Activated CD4-positive, alpha-beta T cell treated with anti-CD3 and anti-CD28 coated beads, Interleukin-2, amount 50 U/mL, for 4 hours (primary cell): ENCODE results near the gene SYT2.
"Not testable (repeated sequence)": the region's sequence is repeated elsewhere in the genome, so short reads cannot be mapped to it uniquely, and the experiment has no call there.

Experiments
- DNase-seq, 2 experiments: peaks; one replicate each; pipeline ENCODE4 v3.0.0-alpha.2; 2020

The SYT2 gene

DNA sequence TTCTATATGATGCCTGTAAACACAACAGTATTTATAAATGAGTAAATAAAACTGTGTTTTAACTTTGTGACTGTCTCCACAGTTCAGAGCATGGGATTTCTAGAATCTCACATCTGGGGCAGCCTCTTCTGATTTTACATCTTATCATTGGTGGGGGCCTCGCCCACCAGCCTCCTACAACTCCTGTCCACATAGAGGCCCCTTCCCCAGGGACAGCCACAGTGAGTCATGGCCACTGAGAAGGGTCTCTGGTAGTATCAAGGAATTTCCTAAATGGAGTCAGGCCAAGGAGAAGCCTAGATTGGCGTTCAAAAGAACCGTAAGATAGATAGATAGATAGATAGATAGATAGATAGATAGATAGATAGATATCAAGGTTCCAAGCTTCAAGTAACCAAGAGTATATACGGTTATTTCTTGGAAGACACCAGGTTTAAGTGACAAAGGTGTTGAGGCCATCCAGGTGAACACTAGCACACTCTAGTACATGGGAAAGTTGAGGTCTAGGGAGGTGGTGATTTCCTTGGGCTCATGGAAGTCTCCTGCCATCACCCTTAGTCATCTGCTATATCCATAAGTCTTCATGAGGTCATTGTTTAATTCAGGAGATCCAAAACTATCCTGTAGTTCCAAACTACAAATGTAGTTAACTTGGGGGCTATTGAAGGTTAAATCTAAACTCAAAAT, 121.6 kb downstream of the SYT2 start:
- no peak for DNase-seq

DNA sequence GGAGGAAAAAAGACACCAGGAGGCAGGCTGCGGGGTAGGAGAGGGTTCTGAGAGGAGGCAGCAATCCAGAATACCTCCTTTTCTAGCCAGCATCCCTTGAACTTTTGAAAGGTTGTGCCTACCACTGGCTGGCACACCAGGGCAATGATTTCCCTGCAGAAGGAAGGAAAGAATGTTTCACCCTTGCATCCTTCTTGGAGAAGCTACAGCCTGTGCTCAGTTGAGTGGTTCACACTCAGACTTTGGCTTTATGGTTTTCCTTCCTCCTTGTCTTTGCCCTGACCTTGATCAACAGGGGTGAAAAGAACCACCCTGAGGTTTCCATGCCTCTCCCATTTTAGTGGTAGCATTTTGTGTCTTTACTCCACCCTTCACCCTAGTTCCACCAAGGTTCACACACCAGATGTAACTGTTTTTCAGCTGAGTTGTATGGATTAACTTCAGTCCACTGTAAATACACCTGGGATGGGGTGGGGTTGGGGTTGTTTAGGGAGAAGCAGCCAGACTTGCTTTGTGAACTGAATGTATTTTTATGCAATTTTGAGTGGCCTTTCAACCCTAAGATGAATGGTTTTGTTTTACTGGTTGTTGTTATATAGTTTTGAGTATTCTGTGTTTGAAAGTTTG, 122.3 kb downstream of the SYT2 start:
- DNase-seq = no peak

DNA sequence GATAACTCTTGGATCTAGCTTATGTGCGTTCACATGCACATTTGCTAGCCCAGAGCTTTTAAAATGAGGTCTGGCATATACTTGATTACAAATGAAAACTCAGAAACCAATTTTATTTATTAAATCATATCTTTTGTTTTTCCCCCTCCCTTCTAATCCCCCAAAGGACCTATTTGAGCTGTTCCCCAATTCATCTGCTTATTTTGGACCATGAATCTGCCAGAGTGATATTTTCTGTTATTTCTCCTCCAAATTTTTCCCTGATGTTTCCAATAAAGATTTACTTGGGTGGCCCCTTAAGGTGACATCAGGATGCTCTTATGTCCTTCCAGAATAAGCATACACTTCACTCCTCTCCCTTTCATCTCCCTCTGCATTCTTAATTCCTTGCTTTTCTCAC, 123.4 kb downstream of the SYT2 start:
- DNase-seq = no peak

GRCh38 chr1:202586018-202586821, 124.0 kb downstream of the SYT2 start:
- DNase-seq = no peak

- no peak for DNase-seq
Measured at GRCh38 chr1:202585590-202585933, 124.7 kb downstream of the SYT2 start.

GRCh38 chr1:202584707-202585589, 125.3 kb downstream of the SYT2 start:
- DNase-seq = no peak

GRCh38 chr1:202582350-202582749, 127.9 kb downstream of the SYT2 start:
- DNase-seq = not testable (repeated sequence)

GRCh38 chr1:202580619-202581018, 129.6 kb downstream of the SYT2 start:
- DNase-seq = no peak

DNA sequence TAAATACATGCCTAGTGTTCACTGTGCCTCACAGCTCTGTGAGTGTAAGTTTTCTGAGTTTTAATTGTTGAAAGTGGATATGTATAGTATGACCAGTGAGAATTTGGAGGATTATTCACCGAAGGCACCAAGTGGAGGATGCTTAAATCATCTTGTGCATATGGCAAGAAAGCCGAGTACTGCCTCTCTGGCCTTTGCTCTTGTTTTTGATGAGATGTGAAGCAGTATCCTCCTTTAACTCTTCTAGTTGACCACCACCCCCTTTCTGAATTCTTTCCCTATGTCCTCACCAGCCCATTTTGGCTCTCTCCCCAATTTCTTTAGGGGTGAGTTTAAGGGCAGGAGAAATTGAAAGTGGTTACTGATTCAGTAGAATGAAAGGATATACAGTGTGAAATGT, 130.4 kb downstream of the SYT2 start:
- no peak for DNase-seq

DNA sequence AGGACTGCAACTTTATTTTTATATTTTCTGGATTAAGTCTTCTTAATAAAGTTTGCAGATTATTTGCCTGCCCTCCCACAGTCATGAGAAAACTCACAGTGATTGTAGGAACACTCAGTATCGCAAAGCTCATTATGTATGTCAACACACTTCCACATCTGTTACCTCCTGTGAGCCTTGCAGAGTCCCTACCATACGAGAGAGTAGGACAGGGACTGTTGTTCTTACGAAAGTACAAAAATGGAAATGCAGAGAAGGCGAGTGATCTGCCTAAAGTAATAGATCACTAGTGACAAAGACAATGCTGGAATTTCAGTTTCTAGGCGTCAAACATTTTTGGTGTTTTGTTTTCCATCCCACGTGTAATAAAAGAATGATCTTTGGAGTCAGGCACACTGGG, 131.7 kb downstream of the SYT2 start:
- DNase-seq = no peak

- no peak for DNase-seq
Measured at GRCh38 chr1:202578001-202578504, 132.2 kb downstream of the SYT2 start.

- no peak for DNase-seq
Measured at GRCh38 chr1:202577381-202577780, 132.9 kb downstream of the SYT2 start.

DNA sequence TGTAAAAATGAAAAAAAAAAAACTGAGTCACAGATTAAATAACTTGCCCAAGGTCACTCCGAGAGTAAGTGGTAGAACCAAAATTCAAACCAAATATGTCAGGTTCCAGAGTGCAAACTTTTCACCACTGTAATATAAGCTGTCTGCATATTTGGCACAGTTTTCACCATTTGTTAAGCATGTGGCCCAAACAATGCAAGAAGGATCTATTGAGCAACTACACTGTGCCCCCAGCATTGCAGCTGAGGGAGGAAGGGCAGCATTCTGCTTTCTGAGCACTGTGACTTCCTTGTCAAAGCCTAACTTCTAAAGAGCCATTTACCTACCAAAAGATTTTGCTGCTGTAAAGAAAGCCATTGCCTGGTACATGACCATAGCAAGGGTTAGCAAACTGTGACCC, 133.4 kb downstream of the SYT2 start:
- no peak for DNase-seq

GRCh38 chr1:202575918-202576653, 134.2 kb downstream of the SYT2 start:
- no peak for DNase-seq

GRCh38 chr1:202572867-202573266, 137.4 kb downstream of the SYT2 start:
- no peak for DNase-seq

DNA sequence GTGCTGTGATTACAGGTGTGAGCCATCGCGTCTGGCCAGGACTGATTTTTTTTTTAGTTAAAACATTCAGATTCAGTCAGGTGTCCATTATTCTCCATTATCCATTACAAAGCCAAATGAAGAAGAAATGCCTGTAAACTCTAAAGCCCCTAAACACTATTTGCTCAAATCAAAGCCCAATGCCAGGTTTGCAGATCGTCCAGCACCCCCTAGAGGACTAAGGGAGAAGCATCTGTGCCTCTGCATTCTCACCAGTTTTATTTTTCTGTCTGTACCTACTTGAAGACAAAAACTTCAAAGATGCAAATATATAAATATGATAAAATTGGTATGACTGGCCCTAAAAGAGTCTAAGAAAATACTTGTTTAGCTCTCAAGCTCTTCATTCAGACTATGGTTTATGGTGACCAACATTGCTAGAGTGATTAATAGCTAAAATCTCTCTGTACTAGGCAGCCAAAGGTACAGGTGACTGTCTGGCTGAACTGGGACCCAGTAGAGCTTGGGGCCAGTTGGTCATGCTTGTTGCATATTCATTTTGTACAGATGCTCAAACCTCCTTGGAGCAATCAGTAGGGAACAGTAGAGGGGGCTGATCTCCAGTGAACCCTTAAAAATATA, 138.4 kb downstream of the SYT2 start:
- DNase-seq = no peak

GRCh38 chr1:202569393-202570322, 140.6 kb downstream of the SYT2 start:
- no peak for DNase-seq

DNA sequence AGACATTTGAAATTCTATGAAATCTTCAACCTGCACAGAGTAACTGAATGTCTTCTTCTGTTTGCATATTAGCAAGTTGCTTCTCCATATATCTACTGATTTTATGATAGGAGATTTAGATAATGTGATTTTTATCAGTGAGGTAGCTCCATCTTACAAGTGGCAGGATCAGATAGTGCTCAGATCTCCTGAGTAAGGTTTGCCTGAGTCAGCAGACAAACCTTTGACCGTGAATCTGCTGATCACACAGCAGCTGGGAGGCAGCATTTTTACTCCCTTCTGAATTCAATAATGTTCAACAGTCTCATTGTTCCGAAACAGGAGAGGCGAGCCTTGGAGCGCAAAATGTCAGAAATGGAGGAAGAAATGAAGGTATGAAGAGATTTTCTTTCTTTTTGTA, 141.4 kb downstream of the SYT2 start:
- DNase-seq = no peak

DNA sequence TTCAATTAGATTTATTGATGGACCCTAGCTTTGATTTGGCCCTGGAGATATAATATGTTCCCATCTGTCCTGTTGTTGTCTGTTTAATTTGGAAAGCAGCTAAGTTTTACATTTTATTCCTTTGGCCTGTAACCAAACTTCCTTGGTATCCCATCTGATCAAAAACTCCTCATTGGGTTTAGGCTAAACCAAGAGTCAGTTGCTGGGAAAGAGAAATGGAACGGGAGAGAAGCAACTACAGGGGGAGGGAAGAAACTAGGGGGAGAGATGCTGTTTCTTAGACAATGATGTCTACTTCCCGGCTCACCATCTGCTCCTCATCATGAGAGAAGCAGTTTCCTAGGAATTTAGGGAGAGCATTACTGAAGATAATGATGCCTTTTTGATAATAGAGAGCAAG, 141.8 kb downstream of the SYT2 start:
- DNase-seq = no peak

DNA sequence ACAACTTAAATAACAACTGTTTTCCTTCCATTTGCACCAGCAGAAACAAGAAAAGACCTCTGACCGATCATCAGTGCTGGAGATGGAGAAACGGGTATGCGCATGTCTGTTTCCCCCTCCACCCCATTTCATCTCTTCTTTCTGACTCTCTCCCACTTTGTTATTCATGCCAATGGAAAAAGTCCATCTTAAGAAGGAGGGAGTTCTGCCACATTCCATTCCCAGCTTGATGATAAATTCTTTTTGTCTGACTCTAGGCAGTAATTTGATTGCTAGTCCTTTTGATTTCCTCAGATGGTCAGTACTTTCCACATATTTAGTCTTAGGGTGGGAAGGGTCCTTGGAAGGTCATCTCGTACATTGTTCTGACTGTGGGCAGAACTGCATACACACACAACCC, 142.5 kb downstream of the SYT2 start:
- no peak for DNase-seq
